ENCODE measurements around the gene LIG3.
"Not testable (repeated sequence)": the region's sequence is repeated elsewhere in the genome, so short reads cannot be mapped to it uniquely, and the experiment has no call there.

LIG3 gene

DNA sequence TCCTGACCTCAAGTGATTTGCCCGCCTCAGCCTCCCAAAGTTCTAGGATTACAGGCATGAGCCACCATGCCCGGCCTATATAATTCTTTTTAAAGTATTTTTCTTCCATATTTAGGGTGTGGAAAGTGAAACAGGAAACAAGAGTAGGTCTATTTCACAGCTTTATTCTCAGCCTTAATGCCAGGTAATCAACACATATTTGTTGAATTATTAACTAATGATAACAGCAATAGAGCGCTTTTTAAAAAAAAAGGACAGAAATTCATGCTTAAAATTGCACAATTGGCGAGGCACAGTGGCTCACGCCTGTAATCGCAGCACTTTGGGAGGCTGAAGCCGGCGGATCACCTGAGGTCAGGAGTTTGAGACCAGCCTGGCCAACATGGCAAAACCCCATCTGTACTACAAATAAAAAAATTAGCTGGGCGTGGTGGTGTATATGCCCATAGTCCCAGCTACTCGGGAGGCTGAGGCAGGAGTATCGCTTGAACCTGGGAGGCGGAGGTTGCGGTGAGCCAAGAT lies 65.2 kb downstream of the LIG3 start:
- not testable (repeated sequence) for DNase-seq

GRCh38 chr17:35046245-35046644 lies 65.9 kb downstream of the LIG3 start:
- no peak for DNase-seq

DNA sequence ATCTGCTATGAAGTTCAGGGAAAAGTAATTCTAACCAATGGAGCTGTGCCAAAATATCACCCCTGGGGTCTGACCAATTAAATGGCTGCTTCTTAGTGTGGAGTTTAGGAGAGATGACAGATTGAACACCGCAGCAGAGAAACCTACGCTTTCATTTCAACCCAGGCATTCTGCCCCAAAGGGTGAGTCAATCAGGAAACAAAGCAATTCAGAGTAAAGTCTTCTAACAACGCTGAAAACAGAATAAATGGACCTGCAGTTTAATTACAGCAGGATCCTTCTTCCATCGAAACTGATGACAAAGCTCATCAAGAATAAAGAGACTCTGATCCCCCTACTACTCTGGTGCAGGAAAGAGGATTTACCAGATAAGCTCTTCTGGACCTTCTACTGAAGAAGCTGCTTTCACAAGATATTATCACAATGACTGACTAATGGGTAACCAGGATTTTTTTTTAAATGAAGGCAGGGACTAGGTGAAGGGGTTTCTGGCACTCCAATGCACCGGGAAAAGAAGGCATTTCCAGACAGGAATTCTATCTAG lies 66.5 kb downstream of the LIG3 start:
- no peak for DNase-seq

DNA sequence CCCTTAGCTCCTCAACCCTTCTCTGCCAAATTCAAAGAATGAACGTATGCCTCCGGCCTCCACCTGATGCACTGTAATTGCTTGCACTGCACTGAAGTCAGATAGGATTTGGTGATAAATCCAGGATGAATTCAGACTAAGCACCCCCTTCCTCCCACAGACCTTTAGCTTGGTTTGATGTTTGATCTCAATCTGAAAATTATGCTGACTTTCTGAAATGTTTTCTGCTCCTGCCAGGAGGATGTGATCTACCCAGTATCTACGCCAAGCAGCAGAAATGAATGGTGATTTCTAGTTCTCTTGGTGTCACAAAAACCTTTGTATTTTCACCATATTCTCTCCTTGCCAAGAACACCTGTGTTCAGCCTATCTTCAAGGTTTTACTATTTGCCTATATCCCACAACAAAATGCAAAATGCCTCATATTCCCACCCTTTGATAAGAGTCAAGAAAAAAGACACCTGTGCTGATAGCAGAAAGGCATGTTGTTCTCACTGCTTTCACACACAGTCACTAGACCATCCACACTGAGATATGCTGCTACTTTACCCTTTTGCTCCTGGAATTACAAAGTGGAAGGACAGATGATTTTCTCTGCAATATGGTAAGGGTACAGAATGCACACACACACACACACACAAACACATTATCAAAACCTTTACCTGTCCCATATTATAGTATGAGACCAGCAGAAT lies 68.5 kb downstream of the LIG3 start:
- no peak for DNase-seq

DNA sequence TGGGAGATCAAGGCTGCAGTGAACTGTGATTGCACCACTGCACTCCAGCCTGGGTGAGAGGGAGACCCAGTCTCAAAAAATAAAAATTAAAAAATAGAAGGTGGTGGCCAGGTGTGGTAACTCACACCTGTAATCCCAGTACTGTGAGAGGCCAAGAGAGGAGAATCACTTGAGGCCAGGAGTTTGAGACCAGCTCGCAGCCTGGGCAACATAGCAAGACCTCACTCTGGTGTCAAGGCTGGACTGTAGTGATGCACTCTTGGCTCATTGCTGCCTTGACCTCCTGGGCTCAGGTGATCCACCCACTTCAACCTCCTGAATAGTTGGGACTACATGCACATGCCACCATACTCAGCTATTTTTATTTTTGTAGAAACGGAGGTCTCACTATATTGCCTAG lies 69.9 kb downstream of the LIG3 start:
- no peak for DNase-seq

DNA sequence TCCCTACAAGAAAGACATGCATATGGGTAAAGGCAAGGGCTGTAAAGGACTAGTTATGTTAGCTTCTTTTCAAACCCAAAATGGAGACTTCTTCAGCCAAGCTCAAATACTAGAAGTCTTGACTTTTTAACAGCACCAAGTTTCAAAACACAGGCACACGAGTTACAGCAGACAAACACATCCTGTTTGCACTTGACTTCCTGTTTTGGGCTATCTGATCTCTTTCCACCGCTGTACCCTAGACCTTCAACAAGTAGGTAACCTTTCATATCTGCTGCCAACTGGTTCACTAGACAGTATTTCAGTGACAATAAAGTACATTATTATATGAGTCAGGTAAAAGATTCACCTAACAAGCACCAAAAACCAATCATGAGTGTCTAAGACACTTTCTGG lies 70.9 kb downstream of the LIG3 start:
- DNase-seq: no peak

DNA sequence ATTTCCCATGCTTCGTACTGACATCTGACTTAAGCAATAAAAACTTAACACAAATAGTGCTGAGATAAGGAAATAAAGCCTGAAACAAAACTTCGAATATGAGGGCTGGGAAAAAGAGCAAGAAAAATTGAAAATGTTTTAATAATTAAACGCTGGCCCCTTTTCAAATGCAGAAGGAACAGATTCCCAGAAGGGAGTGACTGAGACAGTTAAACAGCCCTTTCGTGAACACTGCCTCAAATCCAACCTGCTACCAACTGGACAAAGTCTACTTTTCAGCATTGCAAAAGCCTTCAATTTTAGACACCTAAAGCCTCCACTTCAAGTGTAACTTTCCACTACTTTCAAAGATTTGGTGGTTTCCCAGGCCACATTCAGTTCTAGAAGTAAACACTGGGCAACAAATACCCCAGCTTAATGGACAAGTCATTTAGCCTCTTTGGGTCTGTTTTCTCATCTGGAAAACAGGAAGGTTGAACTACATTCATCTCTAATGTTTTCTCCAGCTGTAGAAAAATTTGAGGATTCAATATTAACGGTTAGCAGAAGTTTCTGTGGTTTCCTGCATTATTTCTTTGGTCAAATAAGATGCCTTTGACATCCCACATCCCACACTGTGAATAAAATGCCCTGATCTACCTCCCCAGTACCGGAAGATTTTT lies 71.4 kb downstream of the LIG3 start:
- DNase-seq: no peak

DNA sequence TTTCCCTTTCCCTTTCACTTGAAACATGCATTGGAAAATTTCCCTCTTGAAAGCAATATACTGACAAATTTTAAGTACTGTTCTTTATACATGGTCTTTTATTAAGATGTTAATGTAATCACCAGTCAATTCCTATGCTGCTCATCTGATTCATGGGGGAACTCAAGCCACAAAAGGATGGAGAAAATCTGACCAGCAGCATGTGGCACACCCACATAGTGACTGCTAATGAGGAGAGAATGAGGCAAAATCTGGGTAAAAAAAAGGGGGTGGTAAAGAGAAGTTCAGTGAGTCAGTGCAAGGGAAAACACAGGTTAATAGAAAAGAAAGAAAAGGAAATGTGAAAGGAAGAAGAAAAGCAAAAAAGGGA lies 71.9 kb downstream of the LIG3 start:
- DNase-seq: no peak

- DNase-seq: no peak
Observed at GRCh38 chr17:35052780-35053179, 72.5 kb downstream of the LIG3 start.

DNA sequence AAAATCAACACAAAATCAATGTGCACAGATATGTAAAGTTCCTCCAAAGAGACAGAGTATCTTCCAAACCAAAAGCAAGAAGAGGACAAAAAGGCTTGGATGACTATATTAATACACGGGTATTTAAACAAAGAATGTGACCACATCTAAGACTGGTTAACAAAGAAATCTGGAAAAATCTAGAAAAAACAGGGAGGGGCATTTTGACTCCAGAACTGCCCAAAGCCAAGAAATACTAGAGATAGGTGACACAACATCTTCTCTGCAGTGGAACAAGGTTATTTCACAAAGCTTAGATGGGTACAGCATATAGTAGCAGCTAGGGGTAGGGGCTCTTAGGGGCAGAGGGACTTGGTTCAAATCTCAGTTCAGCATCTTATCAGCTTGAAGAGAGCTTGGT lies 72.9 kb downstream of the LIG3 start:
- no peak for DNase-seq

DNA sequence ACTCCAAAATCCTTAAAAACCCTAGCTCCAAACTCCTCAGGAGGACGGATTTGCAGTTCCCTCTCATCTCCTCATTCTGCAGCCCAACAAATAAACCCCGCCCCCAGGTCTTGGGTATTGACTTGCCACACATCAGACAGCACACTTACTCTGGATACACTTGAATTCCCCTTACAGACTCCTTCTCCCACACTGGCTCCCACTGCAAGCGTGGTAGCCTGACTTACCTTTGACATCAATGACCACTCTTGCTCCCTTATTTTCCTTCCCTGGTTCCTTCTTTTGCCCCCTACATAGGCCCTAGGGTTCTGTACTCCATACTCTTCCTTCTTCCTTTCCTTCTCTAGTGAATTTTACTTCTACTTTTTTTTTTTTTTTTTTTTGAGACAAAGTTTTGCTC lies 75.7 kb downstream of the LIG3 start:
- DNase-seq: no peak

DNA sequence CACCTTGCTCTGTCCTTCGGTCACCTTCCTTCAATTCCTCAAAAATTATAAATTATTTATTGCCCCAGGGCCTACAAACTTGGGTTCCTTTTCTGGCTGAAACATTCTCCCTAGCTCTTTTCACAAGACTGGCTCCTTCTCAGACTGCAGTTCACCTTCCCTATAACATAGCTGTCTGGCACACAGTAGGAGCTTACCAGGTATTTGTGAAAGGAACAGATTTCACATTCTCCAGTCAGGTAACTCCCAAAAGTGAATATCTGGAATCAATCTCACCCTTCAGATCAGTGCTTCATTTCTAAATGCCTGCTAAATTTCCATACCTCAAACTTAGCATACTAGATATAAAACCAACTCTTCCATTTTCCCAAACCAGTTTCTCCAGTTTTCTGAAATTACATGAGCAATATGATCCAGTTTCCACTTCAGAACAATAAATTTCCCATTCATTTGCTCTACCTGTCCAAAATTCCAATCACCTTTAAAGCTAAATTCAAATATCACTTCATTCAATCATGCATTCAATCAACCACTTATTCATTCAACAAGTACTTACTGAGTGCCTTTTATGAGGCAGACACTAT lies 77.1 kb downstream of the LIG3 start:
- no peak for DNase-seq
